Measurements from ENCODE around the gene BHMT2.

Gene BHMT2

GRCh38 chr5:79112703-79113058, 43.1 kb downstream of the BHMT2 start:
- no peak overlapping the region for H3K4me3 ChIP-seq (ENCODE audit: low read depth, low read length)
- DNase-seq (ENCODE audit: low read depth, low spot score), result no peak
- CTCF ChIA-PET, result interaction anchor here (3.5 kb wide), 1 partner anchor 88 kb away, joined by 13 read pairs; no protein-coding TSS in a partner anchor
- POLR2A ChIA-PET, result no interaction called here
- TF ChIP-seq CTCF (IDR thresholded peaks at IDR 0.05; ENCODE audit: insufficient read depth, low read length, missing control alignments), result no peak

GRCh38 chr5:79119486-79119885, 49.9 kb downstream of the BHMT2 start:
- CTCF ChIA-PET, result interaction anchor here (1.5 to 5.5 kb wide), 3 partner anchors 12 to 95 kb away, joined by 3 to 53 read pairs (median 24); no protein-coding TSS in a partner anchor
- POLR2A ChIA-PET, result no interaction called here
- DNase-seq (ENCODE audit: low read depth, low spot score), result no peak
- H3K4me3 ChIP-seq (ENCODE audit: low read depth, low read length), result no peak overlapping the region
- no peak for TF ChIP-seq CTCF (IDR thresholded peaks at IDR 0.05; ENCODE audit: insufficient read depth, low read length, missing control alignments)

GRCh38 chr5:79120221-79120620, 50.7 kb downstream of the BHMT2 start:
- no peak for TF ChIP-seq CTCF (IDR thresholded peaks at IDR 0.05; ENCODE audit: insufficient read depth, low read length, missing control alignments)
- no peak for DNase-seq (ENCODE audit: low read depth, low spot score)
- no peak overlapping the region for H3K4me3 ChIP-seq (ENCODE audit: low read depth, low read length)
- CTCF ChIA-PET, result interaction anchor here (0.9 to 5.5 kb wide), 4 partner anchors 11 to 95 kb away, joined by 3 to 53 read pairs (median 14); no protein-coding TSS in a partner anchor
- POLR2A ChIA-PET, result no interaction called here

- DNase-seq (ENCODE audit: low read depth, low spot score), result no peak
- no peak for TF ChIP-seq CTCF (IDR thresholded peaks at IDR 0.05; ENCODE audit: insufficient read depth, low read length, missing control alignments)
- ChIA-PET CTCF (interaction anchor here (4.8 to 15.9 kb wide), 2 partner anchors 11 to 101 kb away, joined by 33 to 648 read pairs; no protein-coding TSS in a partner anchor), POLR2A (interaction anchor here (0.7 kb wide), 1 partner anchor 777 kb away, joined by 3 read pairs; no protein-coding TSS in a partner anchor)
- H3K4me3 ChIP-seq (ENCODE audit: low read depth, low read length), result no peak overlapping the region
Observed at GRCh38 chr5:79122973-79123372, 53.4 kb downstream of the BHMT2 start.

GRCh38 chr5:79124607-79125006, 55.0 kb downstream of the BHMT2 start:
- no peak for TF ChIP-seq CTCF (IDR thresholded peaks at IDR 0.05; ENCODE audit: insufficient read depth, low read length, missing control alignments)
- no peak overlapping the region for H3K4me3 ChIP-seq (ENCODE audit: low read depth, low read length)
- POLR2A ChIA-PET, result no interaction called here
- no peak for DNase-seq (ENCODE audit: low read depth, low spot score)
- CTCF ChIA-PET, result interaction anchor here (0.6 to 15.9 kb wide), 5 partner anchors 9 to 340 kb away, joined by 3 to 648 read pairs (median 5); no protein-coding TSS in a partner anchor

- ChIA-PET CTCF (interaction anchor here (3.8 to 15.9 kb wide), 3 partner anchors 13 to 109 kb away, joined by 53 to 648 read pairs (median 68); no protein-coding TSS in a partner anchor), POLR2A (no interaction called here)
- TF ChIP-seq CTCF (IDR thresholded peaks at IDR 0.05; ENCODE audit: insufficient read depth, low read length, missing control alignments), result no peak
- DNase-seq (ENCODE audit: low read depth, low spot score), result no peak
- no peak overlapping the region for H3K4me3 ChIP-seq (ENCODE audit: low read depth, low read length)
Observed at GRCh38 chr5:79130781-79131180, 61.2 kb downstream of the BHMT2 start.

Data from AG04449 (cell line).